Stimulated activated effector memory CD8-positive, alpha-beta T cell treated with anti-CD3 and anti-CD28 coated beads, Interleukin-12 subunit alpha, Interleukin-12 subunit beta, amount 100 ng/mL, for 72 hours (primary cell): ENCODE measurements around the gene BMERB1.
"Not testable (repeated sequence)": the region's sequence is repeated elsewhere in the genome, so short reads cannot be mapped to it uniquely, and the experiment has no call there.

Source experiments
- ATAC-seq: fragments of 150-1000 bp; cut with Tn5 transposase; 2 replicates; pipeline ENCODE4 v1.10.0; 2021
- DNase-seq, 2 donors: peaks; one replicate each; pipeline ENCODE4 v3.0.0; 2021 to 2022; ENCODE audit warnings: low spot score in 2 of 2
- H3K27ac Mint-ChIP-seq: one replicate; pipeline ENCODE4 v1.8.0; 2022; ENCODE audit warnings: mild to moderate bottlenecking, mixed read lengths
- H3K36me3 Mint-ChIP-seq: one replicate; pipeline ENCODE4 v1.8.0; 2022; ENCODE audit warnings: mild to moderate bottlenecking, mixed read lengths
- H3K4me1 Mint-ChIP-seq: one replicate; pipeline ENCODE4 v1.8.0; 2022; ENCODE audit warnings: mixed read lengths
- H3K4me3 Mint-ChIP-seq: one replicate; pipeline ENCODE4 v1.8.0; 2022; ENCODE audit warnings: mild to moderate bottlenecking, mixed read lengths
- H3K9me3 Mint-ChIP-seq: one replicate; pipeline ENCODE4 v1.8.0; 2022; ENCODE audit warnings: mixed read lengths

BMERB1 gene

GRCh38 chr16:15407756-15408155 lies 26.6 kb upstream of the BMERB1 start:
- ATAC-seq, H3K36me3 Mint-ChIP-seq, H3K4me1 Mint-ChIP-seq, H3K27ac Mint-ChIP-seq, DNase-seq, H3K4me3 Mint-ChIP-seq, H3K9me3 Mint-ChIP-seq: not testable (repeated sequence)

- ATAC-seq, H3K36me3 Mint-ChIP-seq, H3K4me3 Mint-ChIP-seq, DNase-seq, H3K27ac Mint-ChIP-seq, H3K4me1 Mint-ChIP-seq, H3K9me3 Mint-ChIP-seq: not testable (repeated sequence)
Observed at GRCh38 chr16:15409476-15409875, 24.9 kb upstream of the BMERB1 start.

- no peaks in the 10 kb centered on the region for H3K36me3 Mint-ChIP-seq
- H3K27ac Mint-ChIP-seq = peak overlapping the region; percentile 11
- peak; percentile 46 for ATAC-seq
- no peak overlapping the region for H3K4me3 Mint-ChIP-seq
- H3K4me1 Mint-ChIP-seq = peaks cover 10% of the 10 kb centered on the region
- H3K9me3 Mint-ChIP-seq = no peaks in the 10 kb centered on the region
- DNase-seq = no peak
Observed at GRCh38 chr16:15415511-15415985, 18.8 kb upstream of the BMERB1 start.

GRCh38 chr16:15417197-15417596 lies 17.2 kb upstream of the BMERB1 start:
- H3K4me3 Mint-ChIP-seq = no peak overlapping the region
- no peaks in the 10 kb centered on the region for H3K36me3 Mint-ChIP-seq
- no peak for ATAC-seq
- H3K27ac Mint-ChIP-seq = no peak overlapping the region
- H3K4me1 Mint-ChIP-seq = peaks cover 10% of the 10 kb centered on the region
- no peaks in the 10 kb centered on the region for H3K9me3 Mint-ChIP-seq
- DNase-seq = no peak

GRCh38 chr16:15418206-15418605 lies 16.2 kb upstream of the BMERB1 start:
- Mint-ChIP-seq H3K36me3 (no peaks in the 10 kb centered on the region), H3K27ac (no peak overlapping the region), H3K9me3 (no peaks in the 10 kb centered on the region), H3K4me1 (peaks cover 10% of the 10 kb centered on the region), H3K4me3 (no peak overlapping the region)
- no peak for DNase-seq
- ATAC-seq = no peak

- not testable (repeated sequence) for H3K4me3 Mint-ChIP-seq, H3K9me3 Mint-ChIP-seq, DNase-seq, ATAC-seq, H3K27ac Mint-ChIP-seq, H3K4me1 Mint-ChIP-seq, H3K36me3 Mint-ChIP-seq
Observed at GRCh38 chr16:15421696-15422095, 12.7 kb upstream of the BMERB1 start.

GRCh38 chr16:15422222-15422621 lies 12.2 kb upstream of the BMERB1 start:
- Mint-ChIP-seq H3K9me3 (no peaks in the 10 kb centered on the region), H3K4me1 (no peaks in the 10 kb centered on the region), H3K4me3 (no peak overlapping the region), H3K27ac (no peak overlapping the region), H3K36me3 (no peaks in the 10 kb centered on the region)
- DNase-seq (no peak), ATAC-seq (no peak)

- H3K9me3 Mint-ChIP-seq = no peaks in the 10 kb centered on the region
- ATAC-seq (no peak), DNase-seq (no peak)
- no peak overlapping the region for H3K27ac Mint-ChIP-seq
- H3K4me3 Mint-ChIP-seq = no peak overlapping the region
- H3K36me3 Mint-ChIP-seq = no peaks in the 10 kb centered on the region
- no peaks in the 10 kb centered on the region for H3K4me1 Mint-ChIP-seq
Observed at GRCh38 chr16:15425861-15426260, 8.5 kb upstream of the BMERB1 start.

GRCh38 chr16:15426796-15427195 lies 7.6 kb upstream of the BMERB1 start:
- DNase-seq (no peak), ATAC-seq (no peak)
- Mint-ChIP-seq H3K4me1 (no peaks in the 10 kb centered on the region), H3K27ac (no peak overlapping the region), H3K4me3 (no peak overlapping the region), H3K9me3 (no peaks in the 10 kb centered on the region), H3K36me3 (no peaks in the 10 kb centered on the region)

- DNase-seq = peak; percentile 14 to 54
- ATAC-seq = peak; percentile 62
- no peak overlapping the region for H3K27ac Mint-ChIP-seq
- no peaks in the 10 kb centered on the region for H3K4me1 Mint-ChIP-seq
- no peaks in the 10 kb centered on the region for H3K9me3 Mint-ChIP-seq
- H3K36me3 Mint-ChIP-seq = no peaks in the 10 kb centered on the region
- no peak overlapping the region for H3K4me3 Mint-ChIP-seq
Observed at GRCh38 chr16:15427648-15428239, 6.6 kb upstream of the BMERB1 start.

- H3K4me3 Mint-ChIP-seq, H3K27ac Mint-ChIP-seq, H3K9me3 Mint-ChIP-seq, DNase-seq, H3K36me3 Mint-ChIP-seq, ATAC-seq: not testable (repeated sequence)
- H3K4me1 Mint-ChIP-seq = peaks cover 14% of the 10 kb centered on the region
Observed at GRCh38 chr16:15430884-15431283, 3.5 kb upstream of the BMERB1 start.

- DNase-seq (no peak), ATAC-seq (peak; percentile 55)
- Mint-ChIP-seq H3K4me3 (peak overlapping the region; percentile 79), H3K27ac (peak overlapping the region; percentile 45), H3K36me3 (peaks cover 5% of the 10 kb centered on the region), H3K9me3 (no peaks in the 10 kb centered on the region), H3K4me1 (peaks cover 16% of the 10 kb centered on the region)
Observed at GRCh38 chr16:15434079-15434424, 336 bp upstream of the BMERB1 start.

- H3K4me3 Mint-ChIP-seq = peak overlapping the region; percentile 79
- no peak for DNase-seq
- ATAC-seq = no peak
- H3K4me1 Mint-ChIP-seq = peaks cover 16% of the 10 kb centered on the region
- no peak overlapping the region for H3K27ac Mint-ChIP-seq
- no peaks in the 10 kb centered on the region for H3K9me3 Mint-ChIP-seq
- H3K36me3 Mint-ChIP-seq = peaks cover 5% of the 10 kb centered on the region
Observed at GRCh38 chr16:15435216-15435864, 952 bp downstream of the BMERB1 start.

- H3K27ac Mint-ChIP-seq = no peak overlapping the region
Observed at GRCh38 chr16:15439102-15439501, 4.7 kb downstream of the BMERB1 start.

GRCh38 chr16:15439521-15439920 lies 5.1 kb downstream of the BMERB1 start:
- peaks cover 15% of the 10 kb centered on the region for H3K4me1 Mint-ChIP-seq
- no peak for DNase-seq
- H3K4me3 Mint-ChIP-seq = no peak overlapping the region
- no peaks in the 10 kb centered on the region for H3K9me3 Mint-ChIP-seq
- H3K27ac Mint-ChIP-seq = no peak overlapping the region
- no peak for ATAC-seq
- H3K36me3 Mint-ChIP-seq = peaks cover 5% of the 10 kb centered on the region

More at GRCh38 chr16:15439102-15439501, 4.7 kb downstream of the BMERB1 start:
- ATAC-seq = no peak
- H3K9me3 Mint-ChIP-seq = no peaks in the 10 kb centered on the region
- H3K36me3 Mint-ChIP-seq = peaks cover 5% of the 10 kb centered on the region
- H3K4me3 Mint-ChIP-seq = no peak overlapping the region
- no peak for DNase-seq
- peaks cover 16% of the 10 kb centered on the region for H3K4me1 Mint-ChIP-seq

GRCh38 chr16:15440852-15441251 lies 6.5 kb downstream of the BMERB1 start:
- Mint-ChIP-seq H3K36me3 (peaks cover under 1% of the 10 kb centered on the region), H3K4me3 (no peak overlapping the region), H3K4me1 (peaks cover 8% of the 10 kb centered on the region), H3K27ac (no peak overlapping the region), H3K9me3 (peaks cover 4% of the 10 kb centered on the region)
- ATAC-seq (no peak), DNase-seq (no peak)
